Nephron progenitor cell (in vitro differentiated cells): ENCODE results near the gene SFMBT2.
"Not testable (repeated sequence)": the region's sequence is repeated elsewhere in the genome, so short reads cannot be mapped to it uniquely, and the experiment has no call there.

ENCODE experiments used
- DNase-seq: peaks from one replicate; pipeline ENCODE4 v3.0.0; 2021
- H3K27ac Mint-ChIP-seq: 2 replicates; pipeline ENCODE4 v1.8.0; 2021; ENCODE audit warnings: mild to moderate bottlenecking, moderate library complexity, mixed read lengths
- H3K27me3 Mint-ChIP-seq: 2 replicates; pipeline ENCODE4 v1.8.0; 2021; ENCODE audit warnings: mild to moderate bottlenecking, low read depth, mixed read lengths; ENCODE audit not compliant: poor library complexity
- H3K36me3 Mint-ChIP-seq: 2 replicates; pipeline ENCODE4 v1.8.0; 2021; ENCODE audit warnings: low read depth, mixed read lengths
- H3K4me1 Mint-ChIP-seq: 2 replicates; pipeline ENCODE4 v1.8.0; 2021; ENCODE audit warnings: mixed read lengths
- H3K4me3 Mint-ChIP-seq: 2 replicates; pipeline ENCODE4 v1.8.0; 2021; ENCODE audit warnings: mild to moderate bottlenecking, moderate library complexity, mixed read lengths
- H3K9me3 Mint-ChIP-seq: 2 replicates; pipeline ENCODE4 v1.8.0; 2021; ENCODE audit warnings: mild to moderate bottlenecking, moderate library complexity, mixed read lengths
- TF ChIP-seq, protein P1 (sequence below): fragments of 200-600 bp; sonication (generic); IDR thresholded peaks from 2 replicates; pipeline ENCODE4 v1.5.0; 2021; ENCODE audit warnings: antibody characterized with exemption

SFMBT2 gene

GRCh38 chr10:7230951-7231350, 179.9 kb downstream of the SFMBT2 start:
- Mint-ChIP-seq H3K4me3 (no peak overlapping the region), H3K27ac (no peak overlapping the region), H3K27me3 (no peaks in the 10 kb centered on the region), H3K36me3 (peaks cover 45% of the 10 kb centered on the region), H3K9me3 (peaks cover 21% of the 10 kb centered on the region), H3K4me1 (peaks cover 53% of the 10 kb centered on the region)
- no peak for DNase-seq
- TF ChIP-seq, protein P1, sequence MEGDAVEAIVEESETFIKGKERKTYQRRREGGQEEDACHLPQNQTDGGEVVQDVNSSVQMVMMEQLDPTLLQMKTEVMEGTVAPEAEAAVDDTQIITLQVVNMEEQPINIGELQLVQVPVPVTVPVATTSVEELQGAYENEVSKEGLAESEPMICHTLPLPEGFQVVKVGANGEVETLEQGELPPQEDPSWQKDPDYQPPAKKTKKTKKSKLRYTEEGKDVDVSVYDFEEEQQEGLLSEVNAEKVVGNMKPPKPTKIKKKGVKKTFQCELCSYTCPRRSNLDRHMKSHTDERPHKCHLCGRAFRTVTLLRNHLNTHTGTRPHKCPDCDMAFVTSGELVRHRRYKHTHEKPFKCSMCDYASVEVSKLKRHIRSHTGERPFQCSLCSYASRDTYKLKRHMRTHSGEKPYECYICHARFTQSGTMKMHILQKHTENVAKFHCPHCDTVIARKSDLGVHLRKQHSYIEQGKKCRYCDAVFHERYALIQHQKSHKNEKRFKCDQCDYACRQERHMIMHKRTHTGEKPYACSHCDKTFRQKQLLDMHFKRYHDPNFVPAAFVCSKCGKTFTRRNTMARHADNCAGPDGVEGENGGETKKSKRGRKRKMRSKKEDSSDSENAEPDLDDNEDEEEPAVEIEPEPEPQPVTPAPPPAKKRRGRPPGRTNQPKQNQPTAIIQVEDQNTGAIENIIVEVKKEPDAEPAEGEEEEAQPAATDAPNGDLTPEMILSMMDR, result no peak

GRCh38 chr10:7230036-7230435, 180.8 kb downstream of the SFMBT2 start:
- Mint-ChIP-seq H3K4me1 (peaks cover 60% of the 10 kb centered on the region), H3K9me3 (peaks cover 15% of the 10 kb centered on the region), H3K36me3 (peaks cover 41% of the 10 kb centered on the region), H3K4me3 (no peak overlapping the region), H3K27me3 (no peaks in the 10 kb centered on the region), H3K27ac (peak overlapping the region; percentile 37)
- no peak for DNase-seq
- TF ChIP-seq, protein P1, result no peak

GRCh38 chr10:7225133-7225532, 185.7 kb downstream of the SFMBT2 start:
- H3K27me3 Mint-ChIP-seq, result peaks cover 4% of the 10 kb centered on the region

DNA sequence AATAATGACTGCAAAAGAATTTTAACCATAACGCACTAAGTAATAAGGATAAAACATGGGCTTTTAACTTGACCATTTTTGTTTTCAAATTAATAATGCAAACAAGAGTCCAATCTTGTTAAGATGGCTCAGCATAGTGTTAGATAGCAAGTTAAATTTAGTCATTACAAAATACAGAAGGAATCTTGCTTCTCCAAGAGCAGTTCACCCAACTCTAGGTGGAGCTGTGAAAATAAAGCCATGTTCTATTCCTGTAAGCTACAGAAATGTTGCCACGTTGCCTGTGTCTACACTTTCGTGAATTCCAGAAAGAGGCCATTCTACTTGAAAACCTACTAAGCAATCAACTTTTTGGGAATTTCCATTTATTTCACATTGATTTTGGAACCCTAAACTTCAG, 191.9 kb downstream of the SFMBT2 start:
- Mint-ChIP-seq H3K9me3 (peaks cover 34% of the 10 kb centered on the region), H3K4me1 (peaks cover 6% of the 10 kb centered on the region), H3K27ac (no peak overlapping the region), H3K4me3 (no peak overlapping the region), H3K27me3 (peaks cover 7% of the 10 kb centered on the region), H3K36me3 (peaks cover 75% of the 10 kb centered on the region)
- DNase-seq, result no peak
- TF ChIP-seq, protein P1, result no peak

More at GRCh38 chr10:7225133-7225532, 185.7 kb downstream of the SFMBT2 start:
- H3K36me3 Mint-ChIP-seq, result peaks cover 55% of the 10 kb centered on the region
- peaks cover 41% of the 10 kb centered on the region for H3K9me3 Mint-ChIP-seq
- no peak for DNase-seq
- no peak overlapping the region for H3K27ac Mint-ChIP-seq
- TF ChIP-seq, protein P1, result no peak
- H3K4me1 Mint-ChIP-seq, result peaks cover 26% of the 10 kb centered on the region
- no peak overlapping the region for H3K4me3 Mint-ChIP-seq

GRCh38 chr10:7212696-7213095, 198.1 kb downstream of the SFMBT2 start:
- DNase-seq, H3K27ac Mint-ChIP-seq, H3K27me3 Mint-ChIP-seq, H3K4me3 Mint-ChIP-seq, H3K9me3 Mint-ChIP-seq, H3K4me1 Mint-ChIP-seq: not testable (repeated sequence)
- H3K36me3 Mint-ChIP-seq, result peaks cover 52% of the 10 kb centered on the region

DNA sequence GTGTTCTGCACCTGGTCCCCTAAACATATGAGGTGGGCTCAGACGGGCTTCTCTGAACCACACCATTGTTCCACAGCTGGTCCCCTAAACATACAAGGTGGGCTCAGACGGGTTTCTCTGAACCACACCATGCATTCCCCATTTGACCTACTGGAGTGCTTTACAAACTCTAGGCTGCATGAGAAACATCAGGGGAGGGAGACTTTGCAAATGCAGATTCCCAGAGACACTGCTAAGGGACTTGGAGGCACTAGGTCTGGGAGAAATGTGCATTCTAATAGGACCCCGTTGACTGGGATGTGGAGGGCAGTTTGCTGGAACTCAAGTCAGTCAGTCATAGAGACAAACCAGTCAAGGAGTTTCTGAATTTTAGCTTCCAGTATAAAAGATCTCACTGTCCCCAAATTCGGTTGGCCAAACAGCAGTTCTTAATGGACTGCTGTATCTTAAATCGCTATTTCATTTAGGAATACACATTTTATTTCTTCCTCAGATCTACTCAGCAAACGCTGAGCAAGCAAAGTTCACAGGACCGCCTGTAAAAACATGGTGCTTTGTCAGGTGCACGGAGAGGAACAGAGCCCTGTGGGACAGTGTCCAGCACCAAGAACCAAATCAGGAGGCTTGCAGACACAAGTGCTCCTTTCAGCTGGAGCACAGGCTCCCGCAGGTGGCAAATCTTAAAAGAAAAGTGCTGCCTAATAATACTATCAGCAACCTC, 198.8 kb downstream of the SFMBT2 start:
- Mint-ChIP-seq H3K36me3 (peaks cover 50% of the 10 kb centered on the region), H3K9me3 (peaks cover 5% of the 10 kb centered on the region), H3K4me1 (no peaks in the 10 kb centered on the region), H3K27ac (no peak overlapping the region), H3K4me3 (no peak overlapping the region), H3K27me3 (peaks cover 2% of the 10 kb centered on the region)
- TF ChIP-seq, protein P1, result no peak
- no peak for DNase-seq
